NCI-H345 treated with DMSO at 0.1 percent for 48 hours (cell line): ENCODE data around the gene DLL1.
A peak's percentile ranks its signal among the peaks of the same experiment; 100 is the strongest.
"Not testable (repeated sequence)": the region's sequence is repeated elsewhere in the genome, so short reads cannot be mapped to it uniquely, and the experiment has no call there.

ENCODE experiments used
- DNase-seq: peaks from one replicate; lab custom pipeline; 2025; ENCODE audit not compliant: unreplicated experiment; lab: John Stamatoyannopoulos, UW

The DLL1 gene

GRCh38 chr6:170269151-170269845 is 21.6 kb downstream of the DLL1 start:
- peak; percentile 86 for DNase-seq

- no peak for DNase-seq
Observed at GRCh38 chr6:170268216-170269129, 22.4 kb downstream of the DLL1 start.

- no peak for DNase-seq
Observed at GRCh38 chr6:170267688-170268087, 23.2 kb downstream of the DLL1 start.

- no peak for DNase-seq
Observed at GRCh38 chr6:170266061-170266825, 24.6 kb downstream of the DLL1 start.

GRCh38 chr6:170265655-170266054 is 25.2 kb downstream of the DLL1 start:
- no peak for DNase-seq

GRCh38 chr6:170264644-170265043 is 26.2 kb downstream of the DLL1 start:
- not testable (repeated sequence) for DNase-seq

- no peak for DNase-seq
Observed at GRCh38 chr6:170264086-170264485, 26.8 kb downstream of the DLL1 start.

GRCh38 chr6:170263410-170263809 is 27.5 kb downstream of the DLL1 start:
- DNase-seq = no peak

- DNase-seq = no peak
Observed at GRCh38 chr6:170262489-170263088, 28.3 kb downstream of the DLL1 start.

GRCh38 chr6:170261643-170262488 is 29.0 kb downstream of the DLL1 start:
- DNase-seq = no peak

- no peak for DNase-seq
Observed at GRCh38 chr6:170260686-170261085, 30.2 kb downstream of the DLL1 start.

- no peak for DNase-seq
Observed at GRCh38 chr6:170259278-170259677, 31.6 kb downstream of the DLL1 start.

- no peak for DNase-seq
Observed at GRCh38 chr6:170258407-170258806, 32.5 kb downstream of the DLL1 start.

- DNase-seq = no peak
Observed at GRCh38 chr6:170257376-170257775, 33.5 kb downstream of the DLL1 start.

- DNase-seq = no peak
Observed at GRCh38 chr6:170256641-170257040, 34.2 kb downstream of the DLL1 start.

GRCh38 chr6:170255426-170256125 is 35.3 kb downstream of the DLL1 start:
- DNase-seq = no peak

- DNase-seq = no peak
Observed at GRCh38 chr6:170254315-170255213, 36.3 kb downstream of the DLL1 start.

GRCh38 chr6:170253910-170254269 is 37.0 kb downstream of the DLL1 start:
- DNase-seq = no peak
